CD4-positive, alpha-beta T cell treated with Interleukin-4 for 1 hour (primary cell): ENCODE measurements around the gene LRP4.
A peak's percentile ranks its signal among the peaks of the same experiment; 100 is the strongest.

ENCODE experiments used
- DNase-seq, 2 donors: peaks; one replicate each; pipeline ENCODE4 v3.0.0-alpha.2; 2020 to 2022

Gene LRP4

DNA sequence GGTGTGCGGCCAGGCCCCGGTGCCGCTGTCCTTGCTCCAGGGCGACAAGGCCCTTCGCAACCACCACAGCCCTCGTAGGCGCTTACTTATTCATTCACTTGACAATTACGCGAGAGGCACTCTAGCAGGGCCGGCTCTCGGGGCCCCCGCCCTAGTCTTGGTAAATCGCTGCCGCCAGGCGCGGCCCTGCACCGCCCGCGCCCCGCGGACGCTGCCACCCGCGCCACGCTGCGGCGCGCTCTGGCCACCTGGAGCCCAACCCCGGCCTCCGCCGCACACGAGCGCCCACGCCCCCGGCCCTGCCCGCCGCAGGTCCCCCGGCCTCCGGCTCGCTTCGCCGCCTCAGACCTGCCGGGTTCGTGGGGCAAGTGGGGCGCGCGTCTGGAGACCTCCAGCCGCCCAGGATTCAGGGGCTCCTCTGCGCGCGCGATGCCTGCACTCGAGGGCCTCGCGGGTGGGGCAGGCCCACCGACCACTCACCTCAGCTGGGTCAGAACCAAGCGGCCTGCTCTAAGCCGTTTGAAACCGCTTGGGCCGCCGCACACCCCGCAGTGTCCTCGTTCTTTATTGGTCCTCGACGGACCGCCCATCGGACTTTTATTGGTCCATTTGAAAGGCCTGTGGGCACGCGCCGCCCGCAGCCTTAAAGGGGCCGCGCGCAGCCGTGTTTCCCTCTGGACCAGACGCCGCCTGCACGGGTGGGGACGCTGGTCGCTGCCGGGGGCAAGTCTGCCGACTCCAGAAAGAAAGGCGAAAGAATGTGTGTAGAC is 72.4 kb downstream of the LRP4 start, which contains the start of gene CKAP5:
Gene CKAP5 (minus strand): TSS at position 541 of the 770 bp plus-strand sequence. CDS start 25,049 bp downstream, outside the sequence.
- peak; percentile 89 for DNase-seq

- DNase-seq: no peak
Measured at GRCh38 chr11:46845440-46845739, 73.0 kb downstream of the LRP4 start.

DNA sequence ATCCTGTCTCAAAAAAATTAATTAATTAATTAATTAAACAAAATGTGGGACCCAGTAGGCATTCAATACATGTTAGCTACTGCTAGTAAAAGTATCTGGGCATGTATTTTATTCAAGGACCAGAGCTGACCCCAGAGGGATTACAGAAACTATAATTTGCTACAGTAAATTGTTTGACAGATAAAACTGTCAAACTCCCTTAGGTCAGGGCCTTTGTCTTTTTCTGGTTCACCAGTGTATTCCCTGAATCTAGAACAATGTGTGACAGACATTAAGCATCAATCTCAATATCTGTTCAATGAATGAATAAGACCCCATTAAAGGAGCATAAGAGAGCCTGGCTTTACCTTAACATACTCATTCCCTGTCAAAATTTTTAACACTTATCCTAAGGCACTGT is 78.2 kb downstream of the LRP4 start:
- DNase-seq: no peak

GRCh38 chr11:46838501-46838900 is 79.8 kb downstream of the LRP4 start:
- no peak for DNase-seq

DNA sequence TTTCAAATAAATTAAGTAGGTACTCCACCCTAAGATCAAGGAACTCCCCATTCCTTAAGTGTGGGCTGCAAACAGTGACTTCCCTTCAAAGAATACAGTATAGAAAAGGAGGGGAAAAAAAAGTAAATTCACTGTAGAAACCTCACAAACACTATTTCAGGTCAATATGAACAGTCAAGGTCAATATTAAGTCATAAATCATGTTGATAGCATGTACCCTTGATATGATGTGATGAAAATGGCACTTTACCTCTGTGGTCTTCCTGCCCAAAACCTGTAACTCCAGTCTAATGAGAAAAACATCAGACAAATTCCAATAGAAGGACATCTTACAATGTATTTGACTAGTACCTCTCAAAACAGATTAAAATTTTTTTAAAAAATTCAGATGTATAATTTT is 80.5 kb downstream of the LRP4 start:
- DNase-seq: no peak

DNA sequence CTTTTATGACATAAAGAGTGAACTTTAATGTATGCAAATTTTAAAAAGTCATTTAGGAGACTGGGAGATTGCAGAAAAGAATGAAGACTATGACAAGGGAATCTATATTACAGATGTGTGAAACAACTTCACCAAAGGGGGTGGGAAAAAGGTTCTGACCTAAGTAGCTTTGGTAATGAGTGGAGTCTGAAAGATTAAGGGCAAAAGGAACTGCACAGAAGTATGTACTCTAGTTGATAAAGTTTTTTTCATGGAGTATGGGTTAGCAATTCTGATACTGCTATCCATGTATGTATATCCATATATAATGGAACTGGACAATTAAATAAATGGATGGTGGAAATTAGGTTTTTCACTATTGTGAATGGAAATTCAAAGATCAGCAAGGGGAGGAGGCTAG is 81.5 kb downstream of the LRP4 start:
- no peak for DNase-seq

DNA sequence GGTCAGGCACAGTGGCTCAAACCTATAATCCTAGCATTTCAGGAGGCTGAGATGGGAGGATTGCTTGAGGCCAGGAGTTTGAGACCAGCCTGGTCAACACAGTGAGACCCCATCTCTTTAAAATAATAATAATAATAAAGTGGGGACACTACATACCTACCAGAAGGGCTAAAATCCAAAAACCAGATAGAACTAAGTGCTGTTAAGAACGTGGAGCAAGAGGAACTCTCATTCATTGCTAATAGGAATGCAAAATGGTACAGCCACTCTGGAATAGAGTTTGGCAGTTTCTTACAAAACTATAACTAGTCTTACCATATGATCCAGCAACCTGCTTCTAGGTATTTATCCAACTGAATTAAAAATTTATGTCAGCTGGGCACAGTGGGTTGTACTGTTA is 81.9 kb downstream of the LRP4 start:
- DNase-seq: no peak

DNA sequence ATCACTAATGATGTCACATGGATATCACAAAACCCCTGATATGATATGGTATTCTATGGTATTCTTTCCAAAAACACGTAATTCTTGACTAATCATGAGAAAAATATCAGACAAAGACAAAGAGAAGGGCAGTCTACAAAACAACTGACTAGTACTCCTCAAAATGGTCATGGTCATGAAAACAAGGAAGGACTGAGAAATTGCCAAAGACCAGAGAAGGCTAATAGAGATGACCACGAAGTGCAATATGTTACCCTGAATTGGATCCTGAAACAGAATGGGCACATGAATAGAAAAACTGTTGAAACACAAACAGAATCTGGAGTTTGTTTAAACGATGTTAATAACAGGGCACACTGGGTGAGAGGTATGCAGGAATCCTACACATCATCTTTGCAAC is 82.5 kb downstream of the LRP4 start:
- DNase-seq: no peak

DNA sequence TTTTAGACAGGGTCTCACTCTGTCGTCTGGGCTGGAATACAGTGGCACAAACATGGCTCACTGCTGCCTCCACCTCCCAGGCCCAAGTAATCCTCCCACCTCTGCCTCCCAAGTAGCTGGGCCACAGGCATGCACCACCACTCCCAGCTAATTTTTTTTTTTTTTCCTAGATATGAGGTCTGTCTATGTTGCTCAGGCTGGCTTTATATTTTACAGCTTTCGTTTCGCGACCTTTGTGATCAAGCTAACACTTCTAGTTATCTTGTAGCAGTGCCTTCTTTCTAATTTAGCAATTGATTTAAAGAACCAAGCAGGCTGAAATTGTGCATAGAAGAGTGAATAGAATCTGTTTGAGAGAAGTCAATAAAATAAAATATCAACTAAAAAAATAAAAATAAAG is 83.5 kb downstream of the LRP4 start:
- DNase-seq: no peak

- no peak for DNase-seq
Measured at GRCh38 chr11:46832511-46833214, 85.7 kb downstream of the LRP4 start.

GRCh38 chr11:46827995-46828394 is 90.4 kb downstream of the LRP4 start:
- DNase-seq: no peak

DNA sequence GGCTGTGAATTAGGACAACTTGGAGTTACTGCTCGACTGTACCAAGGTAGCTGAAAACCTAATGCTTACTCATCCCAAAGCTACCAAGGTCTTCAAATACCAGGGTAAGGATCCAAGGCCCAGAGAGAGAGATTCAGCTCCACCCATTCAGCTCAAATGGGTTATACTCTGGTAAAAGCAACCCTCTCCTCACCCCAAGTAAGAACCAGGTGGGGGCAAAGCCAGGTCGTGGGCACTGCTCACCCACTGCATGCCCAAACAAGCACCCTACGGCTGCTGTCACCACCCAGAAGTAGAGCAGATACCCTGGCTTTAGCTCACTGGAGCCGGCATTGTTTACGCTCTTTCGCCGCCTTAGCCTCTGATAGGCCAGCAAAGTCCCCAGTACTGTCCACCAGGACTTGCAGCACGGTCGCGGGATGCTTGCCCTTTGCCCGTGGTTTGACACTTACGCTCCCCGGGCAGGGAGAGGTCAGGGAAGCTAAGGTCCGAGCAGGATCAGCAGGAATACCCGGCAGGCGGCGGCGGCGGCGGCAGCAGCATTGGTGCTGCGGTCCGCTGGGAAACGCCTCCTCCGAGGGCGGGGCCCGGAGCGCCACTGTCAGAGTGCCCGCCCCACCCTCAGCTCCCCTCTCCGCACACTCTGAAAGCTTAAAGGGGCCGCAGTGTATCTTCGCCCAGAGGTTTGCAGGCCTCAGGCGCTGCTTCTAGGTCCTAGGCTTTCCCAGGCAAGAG is 91.9 kb downstream of the LRP4 start:
- DNase-seq: peak; percentile 56 to 64

GRCh38 chr11:46808799-46809431 is 109.4 kb downstream of the LRP4 start:
- DNase-seq: peak in 1 of 2 donors; percentile 37
